Gastrocnemius medialis (tissue), 4 donors: Measurements from ENCODE around the gene ELMO1.

ENCODE experiments used
- CTCF ChIP-seq, 5 experiments: fragments of 450-650 bp in 3 of 5; fragments of 200-600 bp in 2 of 5; sonication (generic) in 2 of 5; IDR thresholded peaks in 4 of 5; conservative IDR thresholded peaks in 1 of 5; 1 replicate in 4 of 5; 2 replicates in 1 of 5; pipeline ENCODE4 v1.5.1; 2016 to 2019; ENCODE audit warnings: antibody characterized with exemption in 5 of 5, mild to moderate bottlenecking in 3 of 5, moderate library complexity in 3 of 5
- POLR2A ChIP-seq, 2 donors: fragments of 450-650 bp; IDR thresholded peaks; one replicate each; pipeline ENCODE4 v1.6.1; 2017; ENCODE audit warnings: antibody characterized with exemption in 2 of 2, mild to moderate bottlenecking in 2 of 2, moderate library complexity in 2 of 2

GRCh38 chr7:36961693-36962092 is 487.0 kb downstream of the ELMO1 start:
- TF ChIP-seq CTCF (IDR thresholded peaks at IDR 0.05 in 4 of 5, conservative IDR thresholded peaks at IDR 0.05 in 1 of 5), result no peak
- no peak for TF ChIP-seq POLR2A (IDR thresholded peaks at IDR 0.05)
